Transverse colon (tissue), 4 donors: ENCODE measurements around the gene VWA5B1. TPM values are rescaled to one million over a fixed set of nuclear protein-coding genes. Genes with fewer than 3 reads are reported as not detected.

Experiments
- DNase-seq: peaks from one replicate; pipeline ENCODE4 v3.0.0-alpha.2; 2019
- H3K27ac ChIP-seq, 4 donors: fragments of 200-600 bp; sonication (generic); 2 replicates each; pipeline ENCODE4 v1.5.1; 2016 to 2018; ENCODE audit warnings: inconsistent platforms in 4 of 4
- H3K27me3 ChIP-seq: fragments of 200-600 bp; sonication (generic); 2 replicates; pipeline ENCODE4 v1.5.1; 2017; ENCODE audit warnings: inconsistent platforms
- H3K36me3 ChIP-seq, 4 donors: fragments of 200-600 bp; sonication (generic); 2 replicates each; pipeline ENCODE4 v1.5.1; 2017 to 2019; ENCODE audit warnings: inconsistent platforms in 4 of 4
- H3K4me1 ChIP-seq, 4 donors: fragments of 200-600 bp; sonication (generic); 2 replicates each; pipeline ENCODE4 v1.5.1; 2017 to 2020; ENCODE audit warnings: inconsistent platforms in 4 of 4
- H3K4me3 ChIP-seq, 4 donors: fragments of 200-600 bp; sonication (generic); 1 replicate in 1 of 4; 2 replicates in 3 of 4; pipeline versions ENCODE4 v1.5.1 to v1.6.1; 2017 to 2019; ENCODE audit warnings: inconsistent platforms in 4 of 4
- H3K9me3 ChIP-seq, 2 donors: fragments of 200-600 bp; sonication (generic); 2 replicates each; pipeline ENCODE4 v1.5.1; 2017 to 2019; ENCODE audit warnings: inconsistent platforms in 2 of 2
- CTCF ChIP-seq, 5 experiments: fragments of 200-600 bp in 3 of 5; fragments of 450-650 bp in 2 of 5; sonication (generic) in 3 of 5; IDR thresholded peaks; 1 replicate in 2 of 5; 2 replicates in 3 of 5; pipeline ENCODE4 v1.5.1; 2016 to 2017; ENCODE audit warnings: antibody characterized with exemption in 5 of 5, inconsistent platforms in 3 of 5, mild to moderate bottlenecking in 2 of 5, moderate library complexity in 1 of 5
- EP300 ChIP-seq: sonication (generic); formaldehyde crosslinking; IDR thresholded peaks from one replicate; pipeline ENCODE4 v1.6.1; 2017; ENCODE audit warnings: antibody characterized with exemption, low read depth
- POLR2A ChIP-seq: fragments of 450-650 bp; IDR thresholded peaks from one replicate; pipeline ENCODE4 v1.6.1; 2016; ENCODE audit warnings: antibody characterized with exemption, mild to moderate bottlenecking, moderate library complexity
- POLR2AphosphoS5 ChIP-seq, 3 donors: sonication (generic); formaldehyde crosslinking; IDR thresholded peaks; one replicate each; pipeline ENCODE4 v1.6.1; 2016; ENCODE audit warnings: antibody characterized with exemption in 3 of 3
- WGBS, 2 donors: methylation state at CpG; one replicate each; pipeline ENCODE4 v1.1.5; 2018; ENCODE audit warnings: low coverage in 1 of 2; 5-methylcytosine and 5-hydroxymethylcytosine counted together
- in situ Hi-C, 4 donors: fragments of 200-750 bp; cut with MboI; loops; one replicate each; pipeline versions ENCODE4 v1.15.0 to v1.15.1; 2017; ENCODE audit warnings: low sequenced_read_pairs in 3 of 4, low pct_ligation_motif_present in 1 of 4, low pct_unique_long_range_greater_than_20kb in 1 of 4
- intact Hi-C: fragments of 100-400 bp; cut with DNase I; formaldehyde crosslinking; loops from one replicate; pipeline ENCODE4 v1.15.1; 2023; ENCODE audit warnings: low total_unique reads
- total RNA-seq, 4 donors: library from RNA; depleted of rRNA; stranded (reverse); fragments of >200 nt; gene quantifications; one replicate each; pipeline ENCODE4 v1.1.0, GENCODE V29; 2016

Gene VWA5B1
- total RNA-seq, 4 donors from 2014 or later = not detected

- H3K27me3 ChIP-seq = peaks cover 84% of the 10 kb centered on the region
- H3K36me3 ChIP-seq = no peaks in the 10 kb centered on the region
- no peaks in the 10 kb centered on the region for H3K9me3 ChIP-seq
- 24% methylated on average over 68 of the region's 70 CpGs; no CpG with 5 or more reads in 1 of the 2 donors for WGBS, 2 donors
- H3K4me3 ChIP-seq = peak overlapping the region; percentile 7 to 44 (median 16)
- H3K4me1 ChIP-seq = peaks cover 0 to 22% (median 16%) of the 10 kb centered on the region in 4 donors
- no peak overlapping the region for H3K27ac ChIP-seq
- no peak for DNase-seq
- TF ChIP-seq EP300 = no peak
- TF ChIP-seq POLR2A = no peak
- TF ChIP-seq CTCF (IDR thresholded peaks at IDR 0.05) = no peak
- TF ChIP-seq POLR2AphosphoS5 (IDR thresholded peaks at IDR 0.05) = no peak
- in situ Hi-C loops = no loop called here
- intact Hi-C loops = no loop called here
Measured at GRCh38 chr1:20366463-20367115, 75.9 kb downstream of the VWA5B1 start.

DNA sequence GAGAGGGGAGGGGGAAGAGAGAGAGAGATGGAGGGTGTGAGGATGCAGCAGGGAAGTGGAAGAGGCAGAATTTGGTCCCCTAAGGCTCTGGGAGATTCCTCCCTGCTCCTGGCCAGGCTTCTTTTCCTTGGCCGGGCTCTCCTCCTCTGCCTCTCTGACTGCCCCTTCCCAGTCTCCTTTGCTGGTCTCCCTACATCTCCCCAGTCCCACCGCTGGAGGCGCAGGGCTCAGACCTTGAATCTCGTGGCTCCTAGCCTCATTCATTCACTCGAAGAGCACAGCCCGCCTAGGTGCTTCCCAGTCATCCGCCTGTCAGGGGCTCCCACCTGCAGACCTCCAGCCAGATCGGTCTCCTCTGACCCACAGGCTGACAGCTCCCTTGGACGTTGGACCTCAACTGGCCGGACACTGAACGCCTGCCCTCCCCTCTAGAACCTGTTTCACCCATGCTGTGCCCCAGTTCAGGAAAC, 76.5 kb downstream of the VWA5B1 start:
- Histone ChIP-seq H3K9me3 (no peaks in the 10 kb centered on the region), H3K27ac (no peak overlapping the region), H3K36me3 (no peaks in the 10 kb centered on the region), H3K27me3 (peaks cover 86% of the 10 kb centered on the region), H3K4me3 (peak overlapping the region in 2 of 4 donors; percentile 24 to 44), H3K4me1 (peaks cover 0 to 22% (median 16%) of the 10 kb centered on the region in 4 donors)
- TF ChIP-seq EP300 (no peak), CTCF (IDR thresholded peaks at IDR 0.05) (peak; percentile 35 to 69 (median 52))
- DNase-seq = peak; percentile 52
- intact Hi-C loops = no loop called here
- in situ Hi-C loops = no loop called here
- 12% methylated on average over 11 of the region's 11 CpGs; no CpG with 5 or more reads in 1 of the 2 donors for WGBS, 2 donors

- peaks cover 86% of the 10 kb centered on the region for H3K27me3 ChIP-seq
- H3K4me1 ChIP-seq = peaks cover 0 to 22% (median 16%) of the 10 kb centered on the region in 4 donors
- TF ChIP-seq POLR2A (no peak), CTCF (IDR thresholded peaks at IDR 0.05) (no peak), POLR2AphosphoS5 (IDR thresholded peaks at IDR 0.05) (no peak), EP300 (no peak)
- WGBS, 2 donors = 52% methylated on average over 10 of the region's 10 CpGs; no CpG with 5 or more reads in 1 of the 2 donors
- H3K27ac ChIP-seq = no peak overlapping the region
- H3K9me3 ChIP-seq = no peaks in the 10 kb centered on the region
- H3K4me3 ChIP-seq = no peak overlapping the region
- H3K36me3 ChIP-seq = no peaks in the 10 kb centered on the region
- in situ Hi-C loops (no loop called here), intact Hi-C loops (no loop called here)
- no peak for DNase-seq
Measured at GRCh38 chr1:20367626-20368025, 77.0 kb downstream of the VWA5B1 start.

DNA sequence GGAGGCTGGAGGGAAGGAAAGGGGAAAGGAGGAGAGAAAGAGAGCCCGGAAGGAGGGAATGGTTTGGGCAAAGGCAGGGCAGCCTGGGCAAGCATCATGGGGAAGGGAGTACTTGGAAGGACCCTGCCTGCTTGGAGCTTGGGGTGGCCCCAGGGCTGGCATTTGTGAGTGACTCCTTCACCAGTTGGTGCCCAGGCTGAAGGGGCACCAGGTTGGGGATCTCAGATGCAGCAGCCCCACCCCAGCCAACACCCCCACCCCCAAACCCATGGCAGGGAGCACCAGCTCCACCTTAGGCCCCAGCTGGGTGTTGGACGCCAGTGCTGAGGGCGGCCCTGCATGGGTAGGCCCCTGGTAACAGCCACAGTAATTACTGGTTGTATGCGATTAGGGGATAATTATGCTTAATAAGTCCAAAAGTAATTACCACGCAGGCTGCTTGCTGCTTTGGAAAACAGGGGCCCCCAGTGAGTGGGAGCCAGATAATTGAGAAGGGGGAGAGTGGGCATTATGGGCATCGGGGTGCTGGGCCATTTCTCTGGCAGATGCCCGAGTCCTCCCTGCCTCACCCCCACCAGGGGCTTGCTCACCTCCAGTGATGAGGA, 78.3 kb downstream of the VWA5B1 start:
- TF ChIP-seq POLR2AphosphoS5 (IDR thresholded peaks at IDR 0.05) (no peak), EP300 (no peak), POLR2A (no peak), CTCF (IDR thresholded peaks at IDR 0.05) (no peak)
- DNase-seq = no peak
- no peaks in the 10 kb centered on the region for H3K36me3 ChIP-seq
- intact Hi-C loops (no loop called here), in situ Hi-C loops (no loop called here)
- H3K27me3 ChIP-seq = peaks cover 86% of the 10 kb centered on the region
- H3K4me1 ChIP-seq = peaks cover 0 to 22% (median 16%) of the 10 kb centered on the region in 4 donors
- H3K4me3 ChIP-seq = no peak overlapping the region
- no peaks in the 10 kb centered on the region for H3K9me3 ChIP-seq
- H3K27ac ChIP-seq = no peak overlapping the region
- WGBS, 2 donors = 87 to 100% methylated on average over 1 to 7 of the region's 7 CpGs
